ENCODE measurements around the gene FFAR1. TPM values are rescaled to one million over a fixed set of nuclear protein-coding genes. Genes with fewer than 3 reads are reported as not detected.

FFAR1 gene
- total RNA-seq, 6 donors from 2014 or later, result 0.17 TPM; not detected in 5

GRCh38 chr19:35317464-35318043 is 30.1 kb upstream of the FFAR1 start:
- Histone ChIP-seq H3K27me3 (no peaks in the 10 kb centered on the region), H3K27ac (peak overlapping the region; percentile 39 to 70 (median 65))
- WGBS, 2 donors, result 54 to 62% methylated on average over 7 of the region's 7 CpGs

GRCh38 chr19:35318679-35319448 is 28.8 kb upstream of the FFAR1 start:
- Histone ChIP-seq H3K4me3 (no peak overlapping the region), H3K4me1 (peaks cover 6 to 29% (median 16%) of the 10 kb centered on the region in 4 donors), H3K27ac (peak overlapping the region in 3 of 4 donors; percentile 61 to 70 (median 62)), H3K27me3 (no peaks in the 10 kb centered on the region), H3K36me3 (no peaks in the 10 kb centered on the region), H3K9me3 (peaks cover 0 to 5% (median 0%) of the 10 kb centered on the region in 4 donors)
- TF ChIP-seq POLR2AphosphoS5 (IDR thresholded peaks at IDR 0.05), result peak; percentile 57 to 75
- peak in 1 of 4 donors; percentile 64 for TF ChIP-seq POLR2A (IDR thresholded peaks at IDR 0.05)
- peak in 2 of 4 donors; percentile 64 to 88 for TF ChIP-seq EP300 (IDR thresholded peaks at IDR 0.05)
- no peak for TF ChIP-seq CTCF (IDR thresholded peaks at IDR 0.05)
- DNase-seq, result peak; percentile 62 to 85
- WGBS, 2 donors, result 36 to 64% methylated on average over 10 to 16 of the region's 16 CpGs
- peak; percentile 67 to 89 for ATAC-seq (ENCODE audit: low FRiP score in 2 of 2)

More at GRCh38 chr19:35317464-35318043, 30.1 kb upstream of the FFAR1 start:
- Histone ChIP-seq H3K4me1 (peaks cover 6 to 31% (median 18%) of the 10 kb centered on the region in 4 donors), H3K36me3 (no peaks in the 10 kb centered on the region), H3K4me3 (no peak overlapping the region), H3K9me3 (peaks cover 0 to 5% (median 0%) of the 10 kb centered on the region in 4 donors)
- DNase-seq (peak in 1 of 2 donors; percentile 54), ATAC-seq (ENCODE audit: low FRiP score in 2 of 2) (peak in 1 of 2 donors; percentile 28)
- TF ChIP-seq POLR2A (IDR thresholded peaks at IDR 0.05) (peak in 1 of 4 donors; percentile 55), EP300 (IDR thresholded peaks at IDR 0.05) (no peak), POLR2AphosphoS5 (IDR thresholded peaks at IDR 0.05) (no peak)

- no peak overlapping the region for H3K4me3 ChIP-seq
- 60 to 61% methylated on average over 8 to 12 of the region's 12 CpGs for WGBS, 2 donors
- TF ChIP-seq EP300 (IDR thresholded peaks at IDR 0.05), result no peak
- no peak for TF ChIP-seq POLR2A (IDR thresholded peaks at IDR 0.05)
- no peak for TF ChIP-seq CTCF (IDR thresholded peaks at IDR 0.05)
- no peak for TF ChIP-seq POLR2AphosphoS5 (IDR thresholded peaks at IDR 0.05)
- ATAC-seq (ENCODE audit: low FRiP score in 2 of 2) (peak in 1 of 2 donors; percentile 14), DNase-seq (peak in 1 of 2 donors; percentile 36)
- H3K9me3 ChIP-seq, result peaks cover 0 to 5% (median 0%) of the 10 kb centered on the region in 4 donors
- peak overlapping the region in 3 of 4 donors; percentile 50 to 73 (median 62) for H3K27ac ChIP-seq
- H3K36me3 ChIP-seq, result no peaks in the 10 kb centered on the region
- no peaks in the 10 kb centered on the region for H3K27me3 ChIP-seq
- H3K4me1 ChIP-seq, result peaks cover 6 to 29% (median 16%) of the 10 kb centered on the region in 4 donors
Measured at GRCh38 chr19:35320065-35320713, 27.5 kb upstream of the FFAR1 start.

GRCh38 chr19:35321291-35321690 is 26.4 kb upstream of the FFAR1 start:
- H3K9me3 ChIP-seq, result peaks cover 0 to 5% (median 0%) of the 10 kb centered on the region in 4 donors
- WGBS, 2 donors, result 88 to 89% methylated on average over 2 of the region's 2 CpGs
- TF ChIP-seq POLR2AphosphoS5 (IDR thresholded peaks at IDR 0.05) (no peak), CTCF (IDR thresholded peaks at IDR 0.05) (no peak), EP300 (IDR thresholded peaks at IDR 0.05) (no peak), POLR2A (IDR thresholded peaks at IDR 0.05) (no peak)
- no peak overlapping the region for H3K4me3 ChIP-seq
- peaks cover 6 to 29% (median 16%) of the 10 kb centered on the region in 4 donors for H3K4me1 ChIP-seq
- ATAC-seq (ENCODE audit: low FRiP score in 2 of 2), result no peak
- H3K36me3 ChIP-seq, result no peaks in the 10 kb centered on the region
- no peak for DNase-seq
- H3K27me3 ChIP-seq, result no peaks in the 10 kb centered on the region
- no peak overlapping the region for H3K27ac ChIP-seq

- 94% methylated on average over 9 of the region's 9 CpGs for WGBS, 2 donors
- no peaks in the 10 kb centered on the region for H3K36me3 ChIP-seq
- DNase-seq (no peak), ATAC-seq (ENCODE audit: low FRiP score in 2 of 2) (no peak)
- TF ChIP-seq POLR2A (IDR thresholded peaks at IDR 0.05) (no peak), EP300 (IDR thresholded peaks at IDR 0.05) (no peak), CTCF (IDR thresholded peaks at IDR 0.05) (no peak), POLR2AphosphoS5 (IDR thresholded peaks at IDR 0.05) (no peak)
- no peak overlapping the region for H3K27ac ChIP-seq
- peaks cover 5 to 27% (median 15%) of the 10 kb centered on the region in 4 donors for H3K4me1 ChIP-seq
- no peak overlapping the region for H3K4me3 ChIP-seq
- H3K9me3 ChIP-seq, result peaks cover 0 to 5% (median 0%) of the 10 kb centered on the region in 4 donors
- no peaks in the 10 kb centered on the region for H3K27me3 ChIP-seq
Measured at GRCh38 chr19:35322014-35322413, 25.7 kb upstream of the FFAR1 start.

All from upper lobe of left lung (tissue), 6 donors.